Fibroblast of skin of abdomen (primary cell): Measurements from ENCODE around the gene IL1B.
"Not testable (repeated sequence)": the region's sequence is repeated elsewhere in the genome, so short reads cannot be mapped to it uniquely, and the experiment has no call there.

Experiments used
- DNase-seq: peaks from one replicate; pipeline ENCODE4 v3.0.0-alpha.2; 2013

Gene IL1B

DNA sequence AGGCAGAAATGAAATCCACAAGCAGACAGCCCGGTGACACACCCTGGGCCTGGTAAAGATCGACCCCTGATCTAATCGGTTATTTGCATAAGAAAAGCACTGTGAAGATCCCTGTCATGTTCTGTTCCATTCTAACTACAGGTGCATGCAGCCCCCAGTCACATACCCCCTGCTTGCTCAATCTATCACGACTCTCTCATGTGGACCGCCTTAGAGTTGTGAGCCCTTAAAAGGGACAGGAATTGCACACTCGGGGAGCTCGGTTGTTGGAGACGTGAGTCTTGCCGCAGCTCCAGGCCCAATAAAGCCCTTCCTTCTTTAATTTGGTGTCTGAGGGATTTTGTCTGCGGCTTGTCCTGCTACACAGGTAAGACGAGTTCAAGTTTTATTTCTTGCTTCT is 13.4 kb upstream of the IL1B start:
- DNase-seq = no peak

DNA sequence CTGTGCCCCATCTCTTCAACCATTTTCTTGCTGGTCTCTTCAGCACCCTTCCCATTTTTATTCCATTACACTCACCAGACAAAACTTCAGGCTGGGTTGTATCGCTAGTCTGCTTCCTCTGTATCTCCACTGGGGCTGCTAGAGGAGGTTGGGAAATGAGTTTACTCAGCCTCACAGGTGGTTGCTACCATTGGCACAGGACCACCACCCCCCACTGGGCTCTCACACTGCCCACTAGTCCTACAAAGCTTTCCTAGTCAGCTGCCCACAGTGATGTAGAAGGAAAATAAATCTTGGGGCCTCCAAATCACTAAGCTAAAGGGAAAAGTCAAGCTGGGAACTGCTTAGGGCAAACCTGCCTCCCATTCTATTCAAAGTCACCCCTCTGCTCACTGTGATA is 12.3 kb upstream of the IL1B start:
- no peak for DNase-seq

DNA sequence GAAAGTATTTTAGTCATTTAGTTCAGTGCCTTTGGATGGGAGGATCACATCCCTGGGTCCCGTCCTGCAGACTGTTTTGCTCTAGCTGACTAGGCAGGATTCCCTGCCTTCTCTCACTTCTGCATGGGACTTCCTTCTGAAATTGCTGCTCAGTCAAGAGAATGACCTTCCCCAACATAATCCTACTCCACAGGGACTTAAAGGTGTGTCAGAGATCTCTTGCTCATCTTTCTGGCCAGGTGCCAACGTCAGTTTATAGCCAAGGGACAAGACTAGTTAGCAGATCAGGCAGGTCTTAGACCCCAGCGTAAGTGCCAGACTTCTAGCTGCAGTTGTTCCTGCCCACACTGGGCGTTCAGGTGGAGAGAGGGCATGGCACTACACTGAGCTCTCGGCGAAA is 9.5 kb upstream of the IL1B start:
- no peak for DNase-seq

DNA sequence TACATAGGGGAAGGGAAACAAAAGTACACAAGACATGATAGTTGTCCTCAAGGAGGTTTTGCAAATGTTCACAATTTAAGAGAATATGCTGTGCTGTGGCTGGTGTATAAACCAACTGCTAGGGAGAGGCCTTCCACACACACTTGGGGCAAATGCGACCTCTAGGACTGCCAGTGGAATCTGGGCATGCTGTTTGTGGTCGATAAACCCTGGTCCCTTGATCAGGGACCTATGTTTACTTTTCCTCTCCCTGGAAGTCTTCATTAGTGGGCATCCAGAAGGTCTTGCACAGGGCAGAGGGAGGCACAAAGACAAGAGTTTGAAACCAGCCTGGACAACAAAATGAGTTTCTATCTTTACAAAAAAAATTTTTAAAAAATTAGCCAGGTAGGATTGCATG is 7.3 kb upstream of the IL1B start:
- no peak for DNase-seq

DNA sequence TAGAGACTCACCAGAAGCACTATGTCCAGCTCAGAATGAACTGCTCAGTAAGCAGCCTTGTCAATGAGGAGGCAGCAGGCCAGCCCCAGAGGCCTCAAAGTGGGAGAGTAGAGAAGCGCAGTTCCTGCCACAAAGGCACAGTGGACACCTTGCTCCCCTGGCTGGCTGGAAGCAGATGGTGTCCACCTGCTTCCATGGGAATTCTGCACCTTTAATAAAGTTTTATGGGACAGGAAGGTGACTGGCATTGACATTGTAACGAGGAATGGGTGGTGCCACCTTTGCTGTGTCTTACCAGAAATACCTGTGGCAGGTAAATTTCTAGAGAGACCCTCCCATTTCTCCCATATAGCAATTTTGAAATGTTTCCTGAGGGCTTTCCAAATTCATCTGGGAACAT is 6.7 kb upstream of the IL1B start:
- DNase-seq = no peak

DNA sequence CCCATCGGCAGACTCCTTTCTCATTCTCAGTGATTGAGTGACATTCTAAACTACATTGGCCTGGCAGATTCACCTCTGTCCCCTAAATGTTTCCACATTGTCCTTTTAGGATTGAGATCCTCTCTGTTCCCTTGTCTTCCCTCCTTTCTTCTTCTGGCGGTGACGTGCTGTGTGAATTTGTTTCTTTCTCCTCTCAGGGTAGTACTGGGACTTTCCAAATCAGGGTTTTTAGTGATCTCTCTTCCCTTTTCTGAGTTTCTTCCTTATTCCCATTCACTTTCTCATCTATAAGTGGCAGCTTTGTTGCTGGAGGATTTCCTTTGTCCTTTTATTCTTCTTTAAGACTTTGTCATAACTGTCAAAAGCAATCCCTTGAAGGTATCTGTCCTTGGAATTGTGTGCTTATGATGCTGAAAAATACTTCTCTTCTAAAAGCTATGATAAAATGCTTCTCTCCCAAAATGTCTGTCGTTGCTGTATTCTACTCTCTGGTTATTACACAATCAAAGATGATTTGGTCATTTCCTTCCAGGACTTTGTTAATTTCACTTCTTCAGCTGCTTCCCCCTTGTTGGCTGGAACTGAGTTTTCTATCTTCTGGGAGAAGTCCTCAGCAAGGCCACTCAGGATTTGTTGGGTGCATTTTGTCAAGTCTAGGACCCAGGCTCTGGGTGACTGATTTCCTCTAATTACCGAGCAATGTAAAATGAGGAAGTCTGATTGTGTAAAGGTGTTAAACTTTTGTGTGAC is 4.9 kb upstream of the IL1B start:
- no peak for DNase-seq

DNA sequence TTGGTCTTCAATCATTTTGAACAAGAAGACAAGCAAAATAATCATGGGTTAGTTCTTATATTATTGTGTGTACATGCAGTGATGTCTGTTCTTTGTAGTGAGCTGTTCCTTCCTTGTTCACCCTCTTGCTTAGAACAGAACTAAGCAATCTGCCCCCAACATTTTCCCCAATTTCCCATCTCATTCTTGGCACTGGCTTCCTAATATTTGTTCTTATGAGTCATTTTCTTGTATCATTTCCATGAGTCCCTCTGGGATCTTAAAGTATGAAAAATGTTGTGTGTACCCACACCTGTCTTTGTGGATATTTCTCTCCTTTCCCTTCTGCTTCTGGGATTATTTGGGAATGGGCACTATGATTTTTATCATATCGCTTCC is 3.5 kb upstream of the IL1B start:
- DNase-seq = no peak

DNA sequence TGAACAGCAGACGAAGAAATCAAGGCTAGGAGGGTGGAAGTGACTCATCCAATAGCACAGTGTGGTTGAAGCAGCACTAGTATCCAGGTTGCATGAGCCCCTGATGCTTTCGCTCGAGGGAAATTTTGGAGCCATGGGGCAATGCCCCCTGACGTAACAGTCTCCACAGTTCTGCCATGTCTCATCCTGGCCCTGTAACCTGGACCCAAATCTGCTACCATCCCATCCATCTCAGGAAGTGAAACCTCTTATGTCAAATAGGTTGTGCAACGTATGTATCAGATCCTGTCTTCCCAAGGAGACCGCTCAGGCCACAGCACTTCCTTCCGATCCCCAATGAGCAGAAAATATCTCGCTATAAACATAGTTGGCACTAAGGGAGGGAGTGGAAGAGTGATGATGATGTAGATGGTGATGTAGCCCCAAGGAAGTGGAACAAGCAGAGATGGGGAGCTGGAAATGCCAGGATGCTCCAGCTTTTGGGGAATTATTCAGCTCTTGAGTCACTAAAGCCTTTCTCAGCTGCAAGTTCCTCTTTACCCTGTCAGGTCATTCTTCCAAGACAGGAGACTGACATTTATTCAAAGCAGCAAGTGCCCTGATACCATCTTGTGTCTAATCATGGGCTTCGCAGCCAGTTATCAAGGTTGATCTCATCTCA is 3.0 kb upstream of the IL1B start:
- DNase-seq = no peak

DNA sequence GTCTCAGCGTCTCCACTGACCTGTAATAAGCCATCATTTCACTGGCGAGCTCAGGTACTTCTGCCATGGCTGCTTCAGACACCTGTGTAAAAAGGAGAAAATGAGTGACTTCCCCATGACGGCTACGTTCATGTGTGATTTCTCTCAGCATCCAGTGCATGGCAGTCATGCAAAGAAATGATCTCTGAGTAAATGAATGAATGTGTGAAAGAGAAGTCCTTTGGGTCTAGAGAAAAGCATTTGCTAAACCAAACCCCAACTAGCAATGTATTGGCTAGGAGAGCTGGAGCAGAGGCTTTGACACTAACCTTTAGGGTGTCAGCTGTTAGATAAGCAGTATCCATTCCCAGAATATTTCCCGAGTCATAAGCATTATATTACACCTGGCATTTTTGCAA is 417 bp downstream of the IL1B start:
- DNase-seq = no peak

DNA sequence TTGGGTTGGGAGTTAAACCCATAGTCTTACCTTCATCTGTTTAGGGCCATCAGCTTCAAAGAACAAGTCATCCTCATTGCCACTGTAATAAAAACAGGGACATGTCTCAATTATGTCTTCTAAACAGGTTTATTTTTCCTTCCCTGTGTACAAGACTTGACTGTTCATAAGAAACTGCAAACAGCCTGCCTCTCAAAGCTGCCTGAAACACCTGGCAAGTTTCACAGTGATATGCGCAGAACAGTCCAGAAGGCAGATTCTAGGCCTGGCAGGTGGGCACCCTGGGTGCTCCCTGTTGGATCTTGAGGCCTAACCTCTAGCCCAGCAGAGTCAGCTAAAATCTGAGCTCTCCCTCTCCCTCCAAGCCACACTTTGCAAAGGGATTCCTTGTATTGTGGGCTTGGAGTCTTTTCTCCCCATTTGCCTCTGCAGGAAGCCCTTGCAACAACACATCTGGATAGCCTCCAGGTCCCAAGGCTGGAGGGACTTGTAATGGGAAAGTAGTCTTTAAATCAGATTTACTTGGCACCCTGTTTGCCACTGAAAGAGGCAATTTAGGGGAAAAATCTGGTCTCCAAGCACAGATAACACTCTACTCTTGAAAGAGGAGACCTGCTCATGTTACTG is 930 bp downstream of the IL1B start:
- no peak for DNase-seq

DNA sequence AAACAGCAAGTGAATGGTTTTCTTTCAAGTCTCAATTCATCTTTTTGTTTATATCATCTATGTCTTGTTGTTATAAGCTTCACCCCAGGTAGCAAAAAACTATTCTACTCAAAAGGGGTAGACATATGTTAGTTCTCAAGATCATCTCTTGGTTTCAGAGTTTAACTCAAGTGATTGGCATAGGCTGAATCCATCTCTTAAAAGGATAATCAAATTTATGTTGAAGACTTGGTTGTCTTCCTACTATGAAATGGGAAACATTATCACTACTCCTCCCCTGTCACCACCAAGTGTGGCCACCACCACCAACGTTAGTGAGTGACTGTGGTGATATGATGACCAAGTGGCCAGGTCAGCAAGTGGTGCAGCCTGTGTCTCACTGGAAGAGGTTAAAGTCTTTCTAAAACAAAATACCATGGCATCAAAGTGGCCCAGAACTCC is 1.5 kb downstream of the IL1B start:
- DNase-seq = no peak

DNA sequence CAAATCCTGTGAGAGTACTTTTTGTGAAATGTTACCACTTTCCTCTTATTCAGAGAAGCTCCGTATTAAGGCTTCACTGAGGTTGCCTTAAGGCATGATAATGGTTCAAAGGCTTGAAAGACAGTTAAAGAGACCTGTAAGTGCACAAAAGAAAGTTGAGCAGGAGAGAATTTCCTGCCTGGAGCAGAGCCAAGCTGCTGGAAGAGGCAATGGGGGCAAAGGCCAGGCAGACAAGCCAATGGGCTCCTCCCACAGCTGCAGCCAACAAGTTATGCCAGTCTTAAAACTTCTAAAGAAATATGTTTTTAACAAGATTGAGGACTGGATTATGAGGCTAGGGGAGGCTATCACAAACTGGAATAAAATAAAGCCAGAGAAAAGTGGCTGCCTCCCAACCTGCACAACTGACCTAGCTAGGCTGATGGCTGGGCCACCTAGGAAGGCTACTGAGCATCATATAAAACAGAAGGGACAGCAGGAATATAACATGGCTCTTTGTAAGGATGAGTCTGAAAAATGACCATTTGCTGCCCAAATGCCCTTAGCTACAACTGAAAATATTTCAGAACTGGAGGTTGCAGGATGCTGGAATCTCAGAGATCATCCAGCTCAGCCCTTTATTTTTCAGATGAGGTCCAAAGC is 2.1 kb downstream of the IL1B start:
- no peak for DNase-seq

DNA sequence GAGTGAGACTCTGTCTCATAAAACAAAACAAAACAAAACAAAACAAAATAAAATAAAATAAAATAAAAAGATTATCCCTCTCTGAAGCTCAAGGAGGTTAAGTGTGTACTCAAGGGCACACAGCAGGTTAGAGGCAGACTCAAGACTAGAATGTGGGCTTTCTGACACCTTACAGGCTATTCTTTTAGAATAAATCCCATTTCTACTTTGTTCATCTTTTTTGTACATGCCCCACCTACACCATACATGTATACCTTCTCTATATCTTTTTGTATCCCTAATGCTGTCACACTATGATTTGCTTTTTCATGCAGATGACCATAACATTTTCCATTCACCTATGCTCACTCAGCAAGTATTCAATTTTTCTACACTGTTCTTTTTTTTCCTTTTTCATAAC is 2.6 kb downstream of the IL1B start:
- DNase-seq = no peak

DNA sequence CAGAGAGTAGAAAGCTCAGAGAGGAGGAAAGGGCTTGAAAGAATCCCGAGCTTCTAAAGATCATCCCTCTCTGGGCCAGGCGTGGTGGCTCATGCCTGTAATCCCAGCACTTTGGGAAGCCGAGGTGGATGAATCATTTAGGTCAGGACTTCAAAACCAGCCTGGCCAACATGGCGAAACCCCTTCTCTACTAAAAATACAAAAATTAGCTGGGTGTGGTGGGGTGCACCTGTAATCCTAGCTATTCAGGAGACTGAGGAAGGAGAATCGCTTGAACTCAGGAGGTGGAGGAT is 3.0 kb downstream of the IL1B start:
- not testable (repeated sequence) for DNase-seq

DNA sequence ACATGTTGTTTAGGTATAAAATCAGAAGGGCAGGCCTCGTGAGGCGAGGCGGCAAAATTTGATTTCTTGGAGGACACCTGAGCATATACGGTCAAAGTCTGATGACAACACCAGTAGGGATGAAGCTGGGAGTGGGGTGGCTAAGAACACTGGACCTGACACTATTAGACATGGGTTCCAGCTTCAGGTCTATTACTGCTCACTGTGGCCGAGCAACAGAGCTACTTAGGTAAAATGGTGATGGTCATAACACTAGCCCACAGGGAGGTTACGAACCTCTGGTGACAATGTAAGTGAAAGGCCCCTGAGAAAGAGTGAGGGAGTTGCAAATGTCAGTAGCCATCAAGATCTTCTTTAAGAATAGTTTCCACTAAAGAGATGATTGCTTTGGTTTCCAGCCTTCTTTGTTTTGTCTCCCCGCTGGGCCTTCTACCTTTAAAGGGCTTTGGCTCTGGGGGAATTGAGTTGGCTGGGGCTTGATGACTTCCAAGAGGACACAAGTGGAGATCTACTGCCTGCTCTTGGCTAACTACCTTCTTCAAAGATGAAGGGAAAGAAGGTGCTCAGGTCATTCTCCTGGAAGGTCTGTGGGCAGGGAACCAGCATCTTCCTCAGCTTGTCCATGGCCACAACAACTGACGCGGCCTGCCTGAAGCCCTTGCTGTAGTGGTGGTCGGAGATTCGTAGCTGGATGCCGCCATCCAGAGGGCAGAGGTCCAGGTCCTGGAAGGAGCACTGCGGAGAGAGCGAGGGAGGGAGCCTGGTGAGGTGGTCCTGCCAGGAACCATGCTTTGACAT is 3.5 kb downstream of the IL1B start:
- no peak for DNase-seq

DNA sequence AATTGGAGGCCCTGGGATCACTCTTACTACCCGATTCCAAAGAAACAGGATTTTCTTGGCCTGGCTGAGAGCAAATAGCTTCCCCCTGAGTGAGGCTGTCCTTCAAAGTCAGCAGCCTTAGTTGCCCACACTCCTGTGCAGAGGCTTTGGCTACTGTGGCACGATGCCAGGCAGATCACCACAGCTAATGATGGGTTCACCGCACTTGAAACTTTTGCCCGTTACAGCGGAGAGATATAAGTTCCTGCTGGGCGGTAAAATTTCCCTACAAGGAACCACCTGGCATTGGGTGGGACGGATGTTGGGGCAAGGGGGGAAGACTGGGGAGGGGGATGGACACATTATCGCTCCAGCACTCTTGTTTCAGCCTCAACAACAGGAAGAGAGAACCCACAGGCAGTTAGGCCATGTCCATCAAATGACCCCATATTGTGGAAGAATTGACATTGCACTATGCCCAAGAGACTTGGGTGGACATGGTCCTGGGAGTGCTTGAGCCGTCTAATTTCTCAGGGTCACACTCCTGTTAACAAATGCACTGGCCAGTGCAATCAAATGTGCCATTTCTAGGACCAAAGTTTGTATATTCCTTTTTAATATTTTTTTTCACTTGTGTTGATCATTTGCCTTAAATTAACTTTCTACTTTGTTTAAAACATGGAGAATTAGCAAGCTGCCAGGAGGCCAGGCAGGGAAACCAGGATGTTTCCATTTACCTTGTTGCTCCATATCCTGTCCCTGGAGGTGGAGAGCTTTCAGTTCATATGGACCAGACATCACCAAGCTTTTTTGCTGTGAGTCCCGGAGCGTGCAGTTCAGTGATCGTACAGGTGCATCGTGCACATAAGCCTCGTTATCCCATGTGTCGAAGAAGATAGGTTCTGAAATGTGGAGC is 4.4 kb downstream of the IL1B start:
- no peak for DNase-seq

DNA sequence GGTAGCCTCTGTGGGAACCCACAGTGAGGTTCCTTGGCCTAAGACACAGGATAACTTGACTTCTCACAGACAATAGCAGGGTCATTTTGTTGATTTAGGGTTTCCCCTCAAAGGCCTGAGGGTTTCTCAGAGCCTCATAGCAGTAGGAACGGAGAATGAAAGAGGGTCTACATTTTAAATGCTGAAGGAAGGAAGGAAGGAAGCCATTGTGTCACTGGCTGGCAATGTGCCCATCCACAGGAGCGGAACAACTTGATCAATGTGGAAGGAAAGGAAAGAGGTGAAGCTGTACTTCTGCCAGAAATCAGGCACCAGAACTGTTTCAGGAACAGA is 5.1 kb downstream of the IL1B start:
- DNase-seq = no peak

DNA sequence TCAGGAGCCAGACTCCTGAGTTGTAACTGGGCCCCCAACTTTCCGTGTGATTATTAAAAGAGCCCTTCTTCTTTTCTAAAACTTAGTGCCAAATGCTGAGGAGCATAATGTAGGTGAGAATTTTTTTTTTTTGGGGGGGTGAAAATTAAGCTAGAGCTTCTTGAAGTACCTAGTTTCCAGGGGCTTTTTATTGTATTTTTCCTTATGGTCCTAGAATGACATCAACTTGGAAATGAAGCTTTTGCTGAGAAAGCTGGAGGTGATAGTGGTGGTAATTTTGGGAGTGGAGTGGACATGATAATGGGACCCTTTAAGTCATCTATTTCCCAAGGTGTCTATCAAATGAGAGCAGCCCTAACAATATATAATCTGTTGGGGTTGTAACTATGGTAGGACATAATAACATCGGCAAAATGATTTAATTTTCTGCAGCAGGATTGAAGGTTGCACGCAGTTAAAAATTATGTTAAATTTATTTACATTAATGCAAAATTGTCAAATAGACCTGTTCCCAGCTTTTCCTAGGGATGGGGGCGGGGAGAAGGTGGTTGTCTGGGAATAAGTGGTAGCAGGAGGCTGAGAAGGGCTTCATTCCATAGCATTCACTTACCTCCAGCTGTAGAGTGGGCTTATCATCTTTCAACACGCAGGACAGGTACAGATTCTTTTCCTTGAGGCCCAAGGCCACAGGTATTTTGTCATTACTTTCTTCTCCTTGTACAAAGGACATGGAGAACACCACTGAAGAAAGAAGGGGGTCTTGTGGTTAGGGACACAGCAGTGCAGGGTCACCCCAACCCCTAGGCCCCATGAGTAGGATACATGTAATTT is 5.7 kb downstream of the IL1B start:
- no peak for DNase-seq

DNA sequence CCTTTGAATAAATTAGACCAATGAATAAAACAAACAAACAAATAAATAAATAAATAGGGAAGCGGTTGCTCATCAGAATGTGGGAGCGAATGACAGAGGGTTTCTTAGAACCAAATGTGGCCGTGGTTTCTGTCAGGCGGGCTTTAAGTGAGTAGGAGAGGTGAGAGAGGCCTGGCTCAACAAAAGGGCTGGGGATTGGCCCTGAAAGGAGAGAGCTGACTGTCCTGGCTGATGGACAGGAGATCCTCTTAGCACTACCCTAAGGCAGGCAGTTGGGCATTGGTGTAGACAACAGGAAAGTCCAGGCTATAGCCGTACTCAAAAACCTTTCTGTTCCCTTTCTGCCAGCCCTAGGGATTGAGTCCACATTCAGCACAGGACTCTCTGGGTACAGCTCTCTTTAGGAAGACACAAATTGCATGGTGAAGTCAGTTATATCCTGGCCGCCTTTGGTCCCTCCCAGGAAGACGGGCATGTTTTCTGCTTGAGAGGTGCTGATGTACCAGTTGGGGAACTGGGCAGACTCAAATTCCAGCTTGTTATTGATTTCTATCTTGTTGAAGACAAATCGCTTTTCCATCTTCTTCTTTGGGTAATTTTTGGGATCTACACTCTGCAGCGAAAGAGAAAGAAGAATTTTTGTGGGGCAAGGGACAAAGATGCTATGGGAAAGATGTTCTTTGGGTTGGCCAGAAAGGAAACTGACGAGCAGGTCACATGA is 6.5 kb downstream of the IL1B start:
- DNase-seq = no peak
